HepG2 (cell line): ENCODE data around the gene UQCRHL. TPM values are rescaled to one million over a fixed set of nuclear protein-coding genes. Genes with fewer than 3 reads are reported as not detected.

Source experiments
- ARID2 ChIP-seq: sonication (generic); formaldehyde crosslinking; IDR thresholded peaks from 2 replicates; pipeline ENCODE4 v1.8.1; 2022; ENCODE audit warnings: mild to moderate bottlenecking, missing genetic modification reagents, borderline replicate concordance
- CENPX ChIP-seq: sonication (generic); formaldehyde crosslinking; IDR thresholded peaks from 2 replicates; pipeline ENCODE4 v1.9.0; 2021; ENCODE audit warnings: mild to moderate bottlenecking, missing genetic modification reagents, moderate library complexity
- EEA1 ChIP-seq: sonication (generic); formaldehyde crosslinking; IDR thresholded peaks from 2 replicates; pipeline ENCODE4 v1.5.1; 2020; ENCODE audit warnings: mild to moderate bottlenecking, missing genetic modification reagents, borderline replicate concordance
- ERF ChIP-seq: IDR thresholded peaks from 2 replicates; pipeline ENCODE4 v1.6.1; 2018; ENCODE audit warnings: missing biosample characterization, missing genetic modification reagents
- MXD4 ChIP-seq: IDR thresholded peaks from 2 replicates; pipeline ENCODE4 v1.6.1; 2016; ENCODE audit warnings: mild to moderate bottlenecking, missing biosample characterization, missing genetic modification reagents
- NCOA2 ChIP-seq: sonication (generic); formaldehyde crosslinking; IDR thresholded peaks from 2 replicates; pipeline ENCODE4 v1.8.0; 2022; ENCODE audit warnings: inconsistent platforms
- NFE2L1 ChIP-seq: sonication (generic); formaldehyde crosslinking; IDR thresholded peaks from 2 replicates; pipeline ENCODE4 v1.4.0; 2020; ENCODE audit warnings: missing genetic modification reagents, mild to moderate bottlenecking, borderline replicate concordance
- NFKB2 ChIP-seq: sonication (generic); formaldehyde crosslinking; IDR thresholded peaks from 2 replicates; pipeline ENCODE4 v1.4.0; 2020; ENCODE audit warnings: missing genetic modification reagents, borderline replicate concordance
- NR1H2 ChIP-seq: sonication (generic); formaldehyde crosslinking; IDR thresholded peaks from 2 replicates; pipeline ENCODE4 v1.8.1; 2022; ENCODE audit warnings: low read depth, missing genetic modification reagents, borderline replicate concordance
- NR2C2 ChIP-seq: sonication (generic); formaldehyde crosslinking; IDR thresholded peaks from 2 replicates; pipeline ENCODE4 v1.4.0; 2020; ENCODE audit warnings: missing genetic modification reagents, mild to moderate bottlenecking, moderate library complexity, borderline replicate concordance
- PHF5A ChIP-seq: IDR thresholded peaks from one replicate; pipeline ENCODE4 v1.6.1; 2018; ENCODE audit warnings: low read depth, missing genetic modification reagents; ENCODE audit not compliant: unreplicated experiment
- POLR2G ChIP-seq: fragments of 200-400 bp; formaldehyde crosslinking; IDR thresholded peaks from 2 replicates; pipeline ENCODE4 v1.6.1; 2018; ENCODE audit warnings: mild to moderate bottlenecking, low read depth, low read length, moderate library complexity
- RFX3 ChIP-seq: IDR thresholded peaks from 2 replicates; pipeline ENCODE4 v1.6.1; 2016; ENCODE audit warnings: missing biosample characterization, missing genetic modification reagents
- SRSF9 ChIP-seq: fragments of 200-400 bp; formaldehyde crosslinking; IDR thresholded peaks from 2 replicates; pipeline ENCODE4 v1.6.1; 2018; ENCODE audit warnings: borderline replicate concordance, mild to moderate bottlenecking, low read depth, low read length; ENCODE audit not compliant: insufficient read depth, poor library complexity, severe bottlenecking
- TARDBP ChIP-seq: sonication (generic); formaldehyde crosslinking; IDR thresholded peaks from 2 replicates; pipeline ENCODE4 v1.8.0; 2022; ENCODE audit warnings: mild to moderate bottlenecking, missing genetic modification reagents
- THAP11 ChIP-seq: IDR thresholded peaks from 2 replicates; pipeline ENCODE4 v1.6.1; 2016; ENCODE audit warnings: missing biosample characterization, missing genetic modification reagents
- ZNF20 ChIP-seq: sonication (generic); formaldehyde crosslinking; IDR thresholded peaks from 2 replicates; pipeline ENCODE4 v1.4.0; 2020; ENCODE audit warnings: mild to moderate bottlenecking, moderate library complexity, missing genetic modification reagents
- ZNF207 ChIP-seq: fragments of 450-650 bp; IDR thresholded peaks from 2 replicates; pipeline ENCODE4 v1.6.1; 2016; ENCODE audit warnings: antibody characterized with exemption, borderline replicate concordance
- ZNF24 ChIP-seq: fragments of 450-650 bp; IDR thresholded peaks from 2 replicates; pipeline ENCODE4 v1.6.1; 2017; ENCODE audit warnings: antibody characterized with exemption, mild to moderate bottlenecking
- ZNF263 ChIP-seq: sonication (generic); formaldehyde crosslinking; IDR thresholded peaks from 2 replicates; pipeline ENCODE4 v1.4.0; 2020; ENCODE audit warnings: missing genetic modification reagents
- ZNF33B ChIP-seq: sonication (generic); formaldehyde crosslinking; IDR thresholded peaks from 2 replicates; pipeline ENCODE4 v1.5.1; 2020; ENCODE audit warnings: mild to moderate bottlenecking, missing genetic modification reagents
- ZNF343 ChIP-seq: sonication (generic); formaldehyde crosslinking; IDR thresholded peaks from 2 replicates; pipeline ENCODE4 v1.4.0; 2020; ENCODE audit warnings: mild to moderate bottlenecking, missing genetic modification reagents
- polyA plus RNA-seq, 8 experiments: library from polyadenylated mRNA; depleted of rRNA in 3 of 8; stranded (reverse) in 7 of 8; unstranded in 1 of 8; fragments of >200 nt; fragmentation: Illumina TruSeq in 4 of 8; extraction: Trizol in 4 of 8; gene quantifications; 2 replicates each; pipeline versions ENCODE4 v1.2.1 to v1.2.3, GENCODE V29; 2011 to 2016; ENCODE audit warnings: low read depth in 4 of 8, missing spikeins in 1 of 8, mixed read lengths in 1 of 8; ENCODE audit not compliant: insufficient read depth in 1 of 8
- total RNA-seq, 5 experiments: library from RNA; depleted of rRNA; stranded (reverse); fragments of >200 nt; fragmentation: Illumina TruSeq; extraction: Trizol; gene quantifications; 2 replicates each; pipeline ENCODE4 v1.2.3, GENCODE V29; 2016; ENCODE audit warnings: low read depth in 1 of 5
- TF ChIP-seq, protein P1 (sequence below): sonication (generic); formaldehyde crosslinking; IDR thresholded peaks from 2 replicates; pipeline ENCODE4 v1.8.0; 2022; ENCODE audit warnings: mild to moderate bottlenecking, missing genetic modification reagents
- TF ChIP-seq, protein P2 (sequence below): IDR thresholded peaks from 2 replicates; pipeline ENCODE4 v1.6.1; 2016; ENCODE audit warnings: missing compliant biosample characterization, missing genetic modification reagents, borderline replicate concordance
- TF ChIP-seq, protein P3 (sequence below): IDR thresholded peaks from 2 replicates; pipeline ENCODE4 v1.6.1; 2016; ENCODE audit warnings: mild to moderate bottlenecking, missing biosample characterization, missing genetic modification reagents
- TF ChIP-seq, protein P4 (sequence below): sonication (generic); formaldehyde crosslinking; IDR thresholded peaks from 2 replicates; pipeline ENCODE4 v1.5.0; 2020; ENCODE audit warnings: mild to moderate bottlenecking, low read depth, missing genetic modification reagents, borderline replicate concordance
- TF ChIP-seq, protein P5 (sequence below): sonication (generic); formaldehyde crosslinking; IDR thresholded peaks from 2 replicates; pipeline ENCODE4 v1.8.0; 2022; ENCODE audit warnings: missing genetic modification reagents, low read depth, mild to moderate bottlenecking, borderline replicate concordance

UQCRHL gene
- total and polyA plus RNA-seq, 2 of the 13 experiments (the other 11 are each of a cell fraction or from before 2014, with no cell fraction given) = 1.8 to 2.3 TPM

DNA sequence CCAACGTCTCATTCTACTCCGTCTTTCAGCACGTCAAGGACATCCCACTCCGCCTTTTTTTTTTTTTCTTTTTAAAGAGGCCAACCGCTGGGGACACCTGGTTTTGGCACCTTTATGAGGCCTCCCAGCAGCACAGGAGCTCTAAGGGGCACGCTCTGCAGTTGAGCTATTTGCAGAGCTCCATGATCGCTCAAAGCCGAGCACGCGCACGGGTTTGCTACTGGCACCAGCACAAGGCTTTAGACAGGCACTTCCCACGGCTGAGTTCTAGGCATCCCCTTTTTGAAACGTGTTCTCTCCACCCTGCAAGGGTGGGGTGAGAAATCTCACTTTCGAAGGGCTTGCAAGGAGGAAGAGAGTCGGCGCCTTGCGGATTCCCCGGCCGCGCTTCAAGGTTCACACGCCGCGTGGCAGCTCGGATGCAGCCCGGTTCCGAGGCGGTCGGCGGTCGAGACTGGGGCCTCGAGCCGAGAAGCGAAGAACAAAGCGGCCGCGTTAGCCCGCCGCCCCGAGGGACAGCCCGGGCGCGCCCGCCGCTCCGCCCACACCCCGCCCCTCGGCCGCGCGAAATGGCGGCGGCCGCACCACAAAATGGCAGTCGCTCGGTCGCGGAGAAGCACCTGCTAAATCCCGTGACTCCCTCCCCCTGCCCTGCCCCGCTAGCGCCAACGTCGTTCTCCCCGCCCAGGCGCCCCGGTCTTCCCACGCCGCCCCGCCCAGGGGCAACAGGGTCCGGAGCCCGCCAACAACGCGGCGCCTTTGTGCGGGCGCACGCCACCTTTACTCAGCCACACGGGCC lies 27.2 kb upstream of the UQCRHL start (continued):
- TF ChIP-seq, protein P1, sequence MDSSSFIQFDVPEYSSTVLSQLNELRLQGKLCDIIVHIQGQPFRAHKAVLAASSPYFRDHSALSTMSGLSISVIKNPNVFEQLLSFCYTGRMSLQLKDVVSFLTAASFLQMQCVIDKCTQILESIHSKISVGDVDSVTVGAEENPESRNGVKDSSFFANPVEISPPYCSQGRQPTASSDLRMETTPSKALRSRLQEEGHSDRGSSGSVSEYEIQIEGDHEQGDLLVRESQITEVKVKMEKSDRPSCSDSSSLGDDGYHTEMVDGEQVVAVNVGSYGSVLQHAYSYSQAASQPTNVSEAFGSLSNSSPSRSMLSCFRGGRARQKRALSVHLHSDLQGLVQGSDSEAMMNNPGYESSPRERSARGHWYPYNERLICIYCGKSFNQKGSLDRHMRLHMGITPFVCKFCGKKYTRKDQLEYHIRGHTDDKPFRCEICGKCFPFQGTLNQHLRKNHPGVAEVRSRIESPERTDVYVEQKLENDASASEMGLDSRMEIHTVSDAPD = peak; percentile 53; the same call in 1 of the 2 replicates
- TF ChIP-seq MXD4 (peak; percentile 82), CENPX (no peak), NR1H2 (CRISPR knock-in tag) (peak; percentile 74; the same call in 1 of the 2 replicates), ZNF343 (CRISPR knock-in tag) (0 out of 2 replicates have a peak, but pooled peaks have one; percentile 38), POLR2G (peak; percentile 92), ZNF263 (CRISPR knock-in tag) (peak; percentile 67), NFE2L1 (no peak), PHF5A (CRISPR knock-in tag) (no peak), NCOA2 (0 out of 2 replicates have a peak, but pooled peaks have one; percentile 21), ZNF24 (no peak), ZNF20 (CRISPR knock-in tag) (no peak), TARDBP (CRISPR knock-in tag) (peak; percentile 70), ARID2 (CRISPR knock-in tag) (0 out of 2 replicates have a peak, but pooled peaks have one; percentile 69), ERF (CRISPR knock-in tag) (peak; percentile 83), RFX3 (no peak), EEA1 (CRISPR knock-in tag) (no peak), NFKB2 (CRISPR knock-in tag) (peak; percentile 96; the same call in 1 of the 2 replicates), ZNF207 (no peak), THAP11 (CRISPR knock-in tag) (peak; percentile 81), ZNF33B (CRISPR knock-in tag) (no peak), SRSF9 (no peak), NR2C2 (peak; percentile 39; the same call in 1 of the 2 replicates)
- TF ChIP-seq, protein P2, sequence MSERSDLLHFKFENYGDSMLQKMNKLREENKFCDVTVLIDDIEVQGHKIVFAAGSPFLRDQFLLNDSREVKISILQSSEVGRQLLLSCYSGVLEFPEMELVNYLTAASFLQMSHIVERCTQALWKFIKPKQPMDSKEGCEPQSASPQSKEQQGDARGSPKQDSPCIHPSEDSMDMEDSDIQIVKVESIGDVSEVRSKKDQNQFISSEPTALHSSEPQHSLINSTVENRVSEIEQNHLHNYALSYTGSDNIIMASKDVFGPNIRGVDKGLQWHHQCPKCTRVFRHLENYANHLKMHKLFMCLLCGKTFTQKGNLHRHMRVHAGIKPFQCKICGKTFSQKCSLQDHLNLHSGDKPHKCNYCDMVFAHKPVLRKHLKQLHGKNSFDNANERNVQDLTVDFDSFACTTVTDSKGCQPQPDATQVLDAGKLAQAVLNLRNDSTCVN = 0 out of 2 replicates have a peak, but pooled peaks have one; percentile 62
- TF ChIP-seq, protein P3, sequence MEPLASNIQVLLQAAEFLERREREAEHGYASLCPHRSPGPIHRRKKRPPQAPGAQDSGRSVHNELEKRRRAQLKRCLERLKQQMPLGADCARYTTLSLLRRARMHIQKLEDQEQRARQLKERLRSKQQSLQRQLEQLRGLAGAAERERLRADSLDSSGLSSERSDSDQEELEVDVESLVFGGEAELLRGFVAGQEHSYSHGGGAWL (CRISPR knock-in tag) = 0 out of 2 replicates have a peak, but pooled peaks have one; percentile 84
- TF ChIP-seq, protein P4, sequence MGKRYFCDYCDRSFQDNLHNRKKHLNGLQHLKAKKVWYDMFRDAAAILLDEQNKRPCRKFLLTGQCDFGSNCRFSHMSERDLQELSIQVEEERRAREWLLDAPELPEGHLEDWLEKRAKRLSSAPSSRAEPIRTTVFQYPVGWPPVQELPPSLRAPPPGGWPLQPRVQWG = no peak
- TF ChIP-seq, protein P5, sequence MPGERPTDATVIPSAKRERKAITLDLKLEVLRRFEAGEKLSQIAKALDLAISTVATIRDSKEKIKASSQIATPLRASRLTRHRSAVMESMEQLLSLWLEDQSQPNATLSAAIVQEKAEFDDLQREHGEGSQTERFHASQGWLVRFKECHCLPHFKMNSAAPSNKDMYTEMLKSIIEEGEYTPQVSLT (CRISPR knock-in tag) = peak; percentile 35; the same call in 1 of the 2 replicates
